GM18505 (cell line): Measurements from ENCODE around the gene MTSS2.

ENCODE experiments used
- ATAC-seq: cut with Tn5 transposase; IDR thresholded peaks from one replicate; pipeline ENCODE4 v1.9.1; 2021; ENCODE audit not compliant: unreplicated experiment
- POLR2A ChIP-seq: IDR thresholded peaks from 4 replicates; pipeline ENCODE4 v1.6.1; 2011; ENCODE audit warnings: borderline replicate concordance; ENCODE audit not compliant: insufficient read depth, insufficient read length; ENCODE audit errors: extremely low read depth

Gene MTSS2

GRCh38 chr16:70685938-70686375 is at the start of gene MTSS2:
MTSS2 (minus strand) TSS chr16:70686053; CDS start chr16:70685791, 262 bp downstream.
- TF ChIP-seq POLR2A = no peak
- no peak for ATAC-seq

- no peak for ATAC-seq
- TF ChIP-seq POLR2A = no peak
Observed at GRCh38 chr16:70735141-70735979, 49.5 kb upstream of the MTSS2 start.

- no peak for TF ChIP-seq POLR2A
- no peak for ATAC-seq
Observed at GRCh38 chr16:70734522-70735095, 48.8 kb upstream of the MTSS2 start.

- TF ChIP-seq POLR2A = no peak
- no peak for ATAC-seq
Observed at GRCh38 chr16:70730944-70731343, 45.1 kb upstream of the MTSS2 start.

- no peak for TF ChIP-seq POLR2A
- no peak for ATAC-seq
Observed at GRCh38 chr16:70730031-70730430, 44.2 kb upstream of the MTSS2 start.

GRCh38 chr16:70729292-70729691 is 43.4 kb upstream of the MTSS2 start:
- TF ChIP-seq POLR2A = no peak

GRCh38 chr16:70728150-70728549 is 42.3 kb upstream of the MTSS2 start:
- TF ChIP-seq POLR2A = no peak
- ATAC-seq = no peak

More at GRCh38 chr16:70729292-70729691, 43.4 kb upstream of the MTSS2 start:
- ATAC-seq = no peak

- ATAC-seq = no peak
- TF ChIP-seq POLR2A = no peak
Observed at GRCh38 chr16:70726892-70727361, 41.1 kb upstream of the MTSS2 start.

GRCh38 chr16:70725912-70726828 is 40.3 kb upstream of the MTSS2 start:
- TF ChIP-seq POLR2A = no peak
- ATAC-seq = no peak

GRCh38 chr16:70725024-70725911 is 39.4 kb upstream of the MTSS2 start:
- TF ChIP-seq POLR2A = no peak
- ATAC-seq = no peak

- no peak for ATAC-seq
- no peak for TF ChIP-seq POLR2A
Observed at GRCh38 chr16:70724146-70725023, 38.5 kb upstream of the MTSS2 start.
